Putamen (tissue), 1 donor: ENCODE data around the gene DTX3L.

Source experiments
- DNase-seq: peaks from one replicate; pipeline ENCODE4 v3.0.0-alpha.2; 2016; ENCODE audit warnings: low spot score

Gene DTX3L

GRCh38 chr3:122606330-122606729, 42.2 kb downstream of the DTX3L start:
- no peak for DNase-seq

GRCh38 chr3:122608916-122609315, 44.8 kb downstream of the DTX3L start:
- no peak for DNase-seq

- DNase-seq, result no peak
These were observed 45.8 kb downstream of the DTX3L start for GRCh38 chr3:122609798-122610559.

- DNase-seq, result no peak
These were observed 48.6 kb downstream of the DTX3L start for GRCh38 chr3:122612696-122613095.

GRCh38 chr3:122615303-122615702, 51.2 kb downstream of the DTX3L start:
- no peak for DNase-seq

GRCh38 chr3:122618614-122619013, 54.5 kb downstream of the DTX3L start:
- DNase-seq, result no peak

- DNase-seq, result no peak
These were observed 54.9 kb downstream of the DTX3L start for GRCh38 chr3:122619040-122619439.

GRCh38 chr3:122620399-122620798, 56.3 kb downstream of the DTX3L start:
- DNase-seq, result no peak

- no peak for DNase-seq
These were observed 57.0 kb downstream of the DTX3L start for GRCh38 chr3:122621112-122621511.

GRCh38 chr3:122623031-122623829, 59.1 kb downstream of the DTX3L start:
- DNase-seq, result no peak
